Activated naive CD8-positive, alpha-beta T cell treated with anti-CD3 and anti-CD28 coated beads for 36 hours (primary cell): Measurements from ENCODE around the gene HSD17B13. TPM values are rescaled to one million over a fixed set of nuclear protein-coding genes. Genes with fewer than 3 reads are reported as not detected.
"Not testable (repeated sequence)": the region's sequence is repeated elsewhere in the genome, so short reads cannot be mapped to it uniquely, and the experiment has no call there.

Source experiments
- DNase-seq: peaks from one replicate; pipeline ENCODE4 v3.0.0; 2021
- H3K27ac Mint-ChIP-seq: one replicate; pipeline ENCODE4 v1.8.0; 2022; ENCODE audit warnings: mild to moderate bottlenecking, moderate library complexity, mixed read lengths
- H3K27me3 Mint-ChIP-seq: one replicate; pipeline ENCODE4 v1.8.0; 2022; ENCODE audit warnings: mild to moderate bottlenecking, mixed read lengths
- H3K36me3 Mint-ChIP-seq: one replicate; pipeline ENCODE4 v1.8.0; 2021; ENCODE audit warnings: mild to moderate bottlenecking, mixed read lengths
- H3K4me1 Mint-ChIP-seq: one replicate; pipeline ENCODE4 v1.8.0; 2021; ENCODE audit warnings: mixed read lengths
- H3K4me3 Mint-ChIP-seq: one replicate; pipeline ENCODE4 v1.8.0; 2022; ENCODE audit warnings: mild to moderate bottlenecking, moderate library complexity, mixed read lengths
- H3K9me3 Mint-ChIP-seq: one replicate; pipeline ENCODE4 v1.8.0; 2022; ENCODE audit warnings: mixed read lengths
- total RNA-seq, 2 experiments: library from RNA; stranded (reverse); gene quantifications; one replicate each; pipeline ENCODE4 v1.2.3, GENCODE V29; 2021

Gene HSD17B13
- total RNA-seq, 2 experiments from 2014 or later: not detected

GRCh38 chr4:87299898-87300297 lies 22.8 kb downstream of the HSD17B13 start:
- Mint-ChIP-seq H3K36me3 (no peaks in the 10 kb centered on the region), H3K4me3 (no peak overlapping the region), H3K27ac (no peak overlapping the region), H3K27me3 (no peaks in the 10 kb centered on the region), H3K9me3 (no peaks in the 10 kb centered on the region), H3K4me1 (no peaks in the 10 kb centered on the region)
- no peak for DNase-seq

- Mint-ChIP-seq H3K36me3 (no peaks in the 10 kb centered on the region), H3K4me1 (no peaks in the 10 kb centered on the region), H3K27ac (no peak overlapping the region), H3K9me3 (peaks cover 10% of the 10 kb centered on the region), H3K27me3 (no peaks in the 10 kb centered on the region), H3K4me3 (no peak overlapping the region)
- no peak for DNase-seq
Measured at GRCh38 chr4:87298362-87298761, 24.3 kb downstream of the HSD17B13 start.

GRCh38 chr4:87294911-87295310 lies 27.8 kb downstream of the HSD17B13 start:
- not testable (repeated sequence) for H3K27ac Mint-ChIP-seq, DNase-seq, H3K4me1 Mint-ChIP-seq, H3K36me3 Mint-ChIP-seq, H3K4me3 Mint-ChIP-seq, H3K27me3 Mint-ChIP-seq
- H3K9me3 Mint-ChIP-seq: peaks cover 10% of the 10 kb centered on the region

GRCh38 chr4:87293889-87294288 lies 28.8 kb downstream of the HSD17B13 start:
- not testable (repeated sequence) for H3K27me3 Mint-ChIP-seq, H3K4me1 Mint-ChIP-seq, DNase-seq, H3K36me3 Mint-ChIP-seq, H3K27ac Mint-ChIP-seq, H3K4me3 Mint-ChIP-seq
- H3K9me3 Mint-ChIP-seq: peaks cover 10% of the 10 kb centered on the region

- Mint-ChIP-seq H3K9me3 (peaks cover 22% of the 10 kb centered on the region), H3K4me1 (no peaks in the 10 kb centered on the region), H3K36me3 (peaks cover 4% of the 10 kb centered on the region), H3K4me3 (no peak overlapping the region), H3K27ac (no peak overlapping the region), H3K27me3 (no peaks in the 10 kb centered on the region)
- no peak for DNase-seq
Measured at GRCh38 chr4:87286970-87287369, 35.7 kb downstream of the HSD17B13 start.

- not testable (repeated sequence) for H3K36me3 Mint-ChIP-seq, DNase-seq, H3K4me1 Mint-ChIP-seq, H3K27me3 Mint-ChIP-seq, H3K27ac Mint-ChIP-seq, H3K4me3 Mint-ChIP-seq
- peaks cover 22% of the 10 kb centered on the region for H3K9me3 Mint-ChIP-seq
Measured at GRCh38 chr4:87284268-87284667, 38.4 kb downstream of the HSD17B13 start.

GRCh38 chr4:87283151-87283550 lies 39.5 kb downstream of the HSD17B13 start:
- H3K27ac Mint-ChIP-seq: no peak overlapping the region

GRCh38 chr4:87281603-87282002 lies 41.1 kb downstream of the HSD17B13 start:
- H3K4me3 Mint-ChIP-seq: no peak overlapping the region
- no peak for DNase-seq
- H3K27ac Mint-ChIP-seq: no peak overlapping the region
- H3K27me3 Mint-ChIP-seq: peaks cover 8% of the 10 kb centered on the region
- no peaks in the 10 kb centered on the region for H3K4me1 Mint-ChIP-seq
- peaks cover 17% of the 10 kb centered on the region for H3K9me3 Mint-ChIP-seq
- H3K36me3 Mint-ChIP-seq: peaks cover 3% of the 10 kb centered on the region

More at GRCh38 chr4:87283151-87283550, 39.5 kb downstream of the HSD17B13 start:
- no peaks in the 10 kb centered on the region for H3K4me1 Mint-ChIP-seq
- peaks cover 4% of the 10 kb centered on the region for H3K36me3 Mint-ChIP-seq
- H3K9me3 Mint-ChIP-seq: peaks cover 22% of the 10 kb centered on the region
- no peak overlapping the region for H3K4me3 Mint-ChIP-seq
- no peak for DNase-seq
- peaks cover 5% of the 10 kb centered on the region for H3K27me3 Mint-ChIP-seq

- Mint-ChIP-seq H3K4me3 (no peak overlapping the region), H3K9me3 (peaks cover 2% of the 10 kb centered on the region), H3K4me1 (no peaks in the 10 kb centered on the region), H3K27ac (no peak overlapping the region), H3K27me3 (peaks cover 8% of the 10 kb centered on the region), H3K36me3 (no peaks in the 10 kb centered on the region)
- DNase-seq: no peak
Measured at GRCh38 chr4:87278335-87278794, 44.3 kb downstream of the HSD17B13 start.

GRCh38 chr4:87275311-87275710 lies 47.4 kb downstream of the HSD17B13 start:
- H3K27me3 Mint-ChIP-seq: peaks cover 8% of the 10 kb centered on the region
- no peaks in the 10 kb centered on the region for H3K9me3 Mint-ChIP-seq
- H3K36me3 Mint-ChIP-seq: no peaks in the 10 kb centered on the region
- DNase-seq: no peak
- no peaks in the 10 kb centered on the region for H3K4me1 Mint-ChIP-seq
- no peak overlapping the region for H3K4me3 Mint-ChIP-seq
- no peak overlapping the region for H3K27ac Mint-ChIP-seq

GRCh38 chr4:87274803-87275202 lies 47.9 kb downstream of the HSD17B13 start:
- H3K27me3 Mint-ChIP-seq: peaks cover 8% of the 10 kb centered on the region
- no peak for DNase-seq
- H3K36me3 Mint-ChIP-seq: no peaks in the 10 kb centered on the region
- no peaks in the 10 kb centered on the region for H3K4me1 Mint-ChIP-seq
- no peak overlapping the region for H3K4me3 Mint-ChIP-seq
- no peaks in the 10 kb centered on the region for H3K9me3 Mint-ChIP-seq
- H3K27ac Mint-ChIP-seq: no peak overlapping the region

GRCh38 chr4:87274327-87274726 lies 48.4 kb downstream of the HSD17B13 start:
- peaks cover 6% of the 10 kb centered on the region for H3K27me3 Mint-ChIP-seq
- DNase-seq: no peak
- H3K4me3 Mint-ChIP-seq: no peak overlapping the region

GRCh38 chr4:87270825-87271224 lies 51.9 kb downstream of the HSD17B13 start:
- Mint-ChIP-seq H3K9me3 (no peaks in the 10 kb centered on the region), H3K27ac (no peak overlapping the region), H3K36me3 (no peaks in the 10 kb centered on the region), H3K4me1 (no peaks in the 10 kb centered on the region), H3K4me3 (no peak overlapping the region), H3K27me3 (no peaks in the 10 kb centered on the region)
- DNase-seq: no peak

More at GRCh38 chr4:87274327-87274726, 48.4 kb downstream of the HSD17B13 start:
- no peaks in the 10 kb centered on the region for H3K4me1 Mint-ChIP-seq
- no peaks in the 10 kb centered on the region for H3K36me3 Mint-ChIP-seq
- H3K27ac Mint-ChIP-seq: no peak overlapping the region
- no peaks in the 10 kb centered on the region for H3K9me3 Mint-ChIP-seq

GRCh38 chr4:87270144-87270543 lies 52.5 kb downstream of the HSD17B13 start:
- Mint-ChIP-seq H3K4me1 (no peaks in the 10 kb centered on the region), H3K27ac (no peak overlapping the region), H3K9me3 (no peaks in the 10 kb centered on the region), H3K36me3 (no peaks in the 10 kb centered on the region), H3K4me3 (no peak overlapping the region), H3K27me3 (no peaks in the 10 kb centered on the region)
- no peak for DNase-seq

GRCh38 chr4:87268411-87268810 lies 54.3 kb downstream of the HSD17B13 start:
- H3K4me3 Mint-ChIP-seq: no peak overlapping the region
- H3K4me1 Mint-ChIP-seq: no peaks in the 10 kb centered on the region
- no peaks in the 10 kb centered on the region for H3K27me3 Mint-ChIP-seq
- no peak overlapping the region for H3K27ac Mint-ChIP-seq
- H3K9me3 Mint-ChIP-seq: no peaks in the 10 kb centered on the region
- no peak for DNase-seq
- H3K36me3 Mint-ChIP-seq: no peaks in the 10 kb centered on the region

GRCh38 chr4:87266986-87267385 lies 55.7 kb downstream of the HSD17B13 start:
- Mint-ChIP-seq H3K4me1 (no peaks in the 10 kb centered on the region), H3K27ac (no peak overlapping the region), H3K36me3 (peaks cover 2% of the 10 kb centered on the region), H3K27me3 (peaks cover 4% of the 10 kb centered on the region), H3K9me3 (peaks cover 3% of the 10 kb centered on the region), H3K4me3 (no peak overlapping the region)
- no peak for DNase-seq

GRCh38 chr4:87262886-87263285 lies 59.8 kb downstream of the HSD17B13 start:
- Mint-ChIP-seq H3K9me3 (peaks cover 3% of the 10 kb centered on the region), H3K27ac (no peak overlapping the region), H3K4me1 (peaks cover 4% of the 10 kb centered on the region), H3K36me3 (peaks cover 2% of the 10 kb centered on the region), H3K4me3 (no peak overlapping the region), H3K27me3 (peaks cover 4% of the 10 kb centered on the region)
- no peak for DNase-seq
